IPS-15b (cell line): ENCODE data around the gene FAM217A.

ENCODE experiments used
- H3K27me3 ChIP-seq: one replicate; pipeline ENCODE4 v1.6.1; 2013; ENCODE audit warnings: low read length; ENCODE audit not compliant: control insufficient read depth, insufficient read depth
- H3K36me3 ChIP-seq: one replicate; pipeline ENCODE4 v1.6.1; 2013; ENCODE audit warnings: low read length; ENCODE audit not compliant: control insufficient read depth, insufficient read depth
- H3K4me1 ChIP-seq: one replicate; pipeline ENCODE4 v1.6.1; 2013; ENCODE audit warnings: mild to moderate bottlenecking, low read length; ENCODE audit not compliant: control insufficient read depth, insufficient read depth
- H3K4me3 ChIP-seq: one replicate; pipeline ENCODE4 v1.5.1; 2013; ENCODE audit warnings: low read depth, low read length
- H3K9ac ChIP-seq: one replicate; pipeline ENCODE4 v1.6.1; 2013; ENCODE audit warnings: low read depth, mild to moderate bottlenecking, low read length
- H3K9me3 ChIP-seq: one replicate; pipeline ENCODE4 v1.6.1; 2013; ENCODE audit warnings: mild to moderate bottlenecking, low read length; ENCODE audit not compliant: control insufficient read depth, insufficient read depth

The FAM217A gene

DNA sequence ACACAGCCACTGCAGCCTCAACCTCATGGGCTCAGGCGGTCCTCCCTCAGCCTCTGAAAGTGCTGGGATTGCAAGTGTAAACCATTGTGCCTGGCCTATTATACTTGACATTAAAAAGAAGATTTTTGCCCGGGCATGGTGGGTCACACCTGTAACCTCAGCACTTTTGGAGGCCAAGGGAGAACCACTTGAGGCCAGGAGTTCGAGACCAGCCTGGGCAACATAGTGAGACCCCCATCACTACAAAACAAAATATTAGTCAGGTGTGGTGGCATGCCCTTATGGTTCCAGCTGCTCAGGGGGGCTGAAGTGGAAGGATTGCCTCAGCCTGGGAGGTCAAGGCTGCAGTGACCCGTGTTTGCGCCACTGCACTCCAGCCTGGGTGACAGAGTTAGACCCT is 42.4 kb downstream of the FAM217A start:
- Histone ChIP-seq H3K9ac (no peak overlapping the region), H3K4me3 (no peak overlapping the region), H3K4me1 (no peaks in the 10 kb centered on the region), H3K27me3 (no peaks in the 10 kb centered on the region), H3K36me3 (peaks cover 12% of the 10 kb centered on the region), H3K9me3 (no peaks in the 10 kb centered on the region)

DNA sequence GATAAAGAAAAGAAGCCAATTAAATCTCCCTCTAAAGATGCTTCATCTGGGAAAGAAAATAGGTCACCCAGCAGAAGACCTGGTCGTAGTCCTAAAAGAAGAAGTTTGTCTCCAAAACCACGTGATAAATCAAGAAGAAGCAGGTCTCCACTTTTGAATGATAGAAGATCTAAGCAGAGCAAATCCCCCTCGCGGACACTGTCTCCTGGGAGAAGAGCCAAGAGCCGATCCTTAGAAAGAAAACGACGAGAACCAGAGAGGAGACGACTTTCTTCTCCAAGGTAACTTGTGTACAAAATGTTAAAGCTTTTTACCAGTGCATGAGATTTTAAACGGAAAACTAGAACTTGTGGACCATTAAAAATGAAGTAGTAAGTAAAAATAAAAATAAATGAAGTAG is 46.5 kb downstream of the FAM217A start:
- Histone ChIP-seq H3K9me3 (no peaks in the 10 kb centered on the region), H3K9ac (no peak overlapping the region)

DNA sequence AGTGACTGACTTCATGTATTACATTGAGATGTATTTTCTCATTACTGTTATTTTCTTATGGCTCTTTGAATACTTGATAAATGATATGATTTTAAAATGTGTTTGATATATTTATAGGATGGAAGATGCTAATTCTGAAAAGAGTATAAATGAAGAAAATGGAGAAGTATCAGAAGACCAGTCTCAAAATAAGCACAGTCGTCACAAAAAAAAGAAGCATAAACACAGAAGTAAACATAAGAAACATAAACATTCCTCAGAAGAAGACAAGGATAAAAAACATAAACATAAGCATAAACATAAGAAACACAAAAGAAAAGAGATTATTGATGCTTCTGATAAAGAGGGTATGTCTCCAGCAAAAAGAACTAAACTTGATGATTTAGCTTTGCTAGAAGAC is 47.5 kb downstream of the FAM217A start:
- H3K4me1 ChIP-seq, result no peaks in the 10 kb centered on the region
- H3K27me3 ChIP-seq, result no peaks in the 10 kb centered on the region
- no peaks in the 10 kb centered on the region for H3K9me3 ChIP-seq
- H3K36me3 ChIP-seq, result no peaks in the 10 kb centered on the region
- no peak overlapping the region for H3K4me3 ChIP-seq
- H3K9ac ChIP-seq, result no peak overlapping the region

More for the DNA sequence above, 46.5 kb downstream of the FAM217A start:
- Histone ChIP-seq H3K36me3 (no peaks in the 10 kb centered on the region), H3K4me1 (no peaks in the 10 kb centered on the region), H3K4me3 (no peak overlapping the region), H3K27me3 (no peaks in the 10 kb centered on the region)

DNA sequence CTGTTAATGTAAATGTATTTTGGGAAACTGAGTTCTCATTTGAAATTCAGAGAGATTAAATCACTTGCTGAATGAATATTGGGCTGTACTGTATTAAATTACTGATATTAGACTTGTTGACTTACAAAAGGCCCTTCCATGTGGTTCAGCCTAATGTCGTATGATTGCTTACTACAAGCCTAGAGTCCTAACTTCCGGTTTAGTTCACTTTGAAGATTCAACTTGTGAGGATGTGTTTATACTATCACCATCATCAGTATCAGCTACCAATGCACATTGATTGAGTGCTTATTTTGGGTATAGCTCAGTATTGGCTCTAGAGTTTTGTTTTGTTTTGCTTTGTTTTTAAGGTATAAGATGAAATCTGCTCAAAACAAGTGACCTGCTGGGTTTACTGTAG is 48.3 kb downstream of the FAM217A start:
- no peaks in the 10 kb centered on the region for H3K9me3 ChIP-seq
- no peak overlapping the region for H3K9ac ChIP-seq
- H3K4me1 ChIP-seq, result no peaks in the 10 kb centered on the region
- H3K27me3 ChIP-seq, result no peaks in the 10 kb centered on the region
- no peaks in the 10 kb centered on the region for H3K36me3 ChIP-seq
- H3K4me3 ChIP-seq, result no peak overlapping the region

DNA sequence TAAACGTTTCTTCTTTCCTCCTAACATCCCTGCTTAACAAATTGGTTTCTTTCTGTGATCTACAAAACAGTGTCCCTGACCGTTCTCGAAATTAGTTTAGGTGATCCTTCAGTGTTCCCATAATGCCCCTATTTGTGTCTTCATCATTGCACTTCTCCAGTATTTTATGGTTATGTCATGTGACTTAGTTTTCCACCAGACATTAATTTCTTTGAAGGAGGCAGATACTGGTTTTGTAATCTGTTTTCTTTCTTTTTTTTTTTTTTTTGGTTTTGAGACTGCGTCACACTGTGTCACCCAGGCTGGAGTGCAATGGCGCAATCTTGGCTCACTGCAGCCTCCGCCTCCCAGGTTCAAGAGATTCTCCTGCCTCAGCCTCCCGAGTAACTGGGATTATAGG is 49.2 kb downstream of the FAM217A start:
- no peaks in the 10 kb centered on the region for H3K27me3 ChIP-seq
- no peaks in the 10 kb centered on the region for H3K36me3 ChIP-seq
- no peak overlapping the region for H3K4me3 ChIP-seq
- H3K9ac ChIP-seq, result no peak overlapping the region
- peaks cover 3% of the 10 kb centered on the region for H3K4me1 ChIP-seq
- no peaks in the 10 kb centered on the region for H3K9me3 ChIP-seq

DNA sequence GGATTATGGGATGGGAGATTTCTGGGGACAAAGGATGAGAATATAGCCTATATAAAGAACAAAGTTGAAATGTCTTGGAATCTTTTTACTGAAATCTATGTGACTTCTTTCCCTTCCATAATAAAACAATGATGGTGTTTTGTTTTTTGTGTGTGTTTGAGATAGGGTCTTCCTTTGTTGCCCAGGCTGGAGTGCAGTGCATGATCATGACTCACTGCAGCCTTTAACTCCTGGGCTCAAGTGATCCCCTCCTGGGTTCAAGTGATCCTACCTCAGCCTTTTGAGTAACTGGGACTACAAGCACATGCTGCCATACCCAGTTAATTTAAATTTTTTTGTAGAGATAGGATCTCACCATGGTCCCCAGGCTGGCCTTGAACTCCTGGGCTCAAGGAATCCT is 50.9 kb downstream of the FAM217A start:
- Histone ChIP-seq H3K9me3 (no peaks in the 10 kb centered on the region), H3K4me3 (no peak overlapping the region), H3K27me3 (no peaks in the 10 kb centered on the region), H3K4me1 (peaks cover 3% of the 10 kb centered on the region), H3K36me3 (no peaks in the 10 kb centered on the region), H3K9ac (no peak overlapping the region)

DNA sequence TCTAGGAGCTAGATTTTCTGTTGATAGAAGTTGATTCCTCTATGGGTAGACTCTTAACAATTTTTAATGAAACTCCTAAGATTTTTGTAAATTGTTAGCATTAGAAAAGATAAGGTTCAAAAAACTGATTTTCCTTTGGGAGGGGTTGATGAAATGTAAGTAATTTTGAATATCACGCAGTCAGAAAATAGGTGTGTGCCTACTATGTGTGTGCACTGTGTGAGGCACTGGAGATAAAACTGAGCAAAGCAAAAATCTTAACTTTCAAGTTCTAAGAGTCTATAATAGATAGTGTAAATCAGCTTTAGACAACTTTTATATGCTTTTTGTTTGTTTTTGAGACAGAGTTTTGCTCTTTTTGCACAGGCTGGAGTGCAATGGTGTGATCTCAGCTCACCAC is 53.3 kb downstream of the FAM217A start:
- Histone ChIP-seq H3K9ac (no peak overlapping the region), H3K4me3 (no peak overlapping the region), H3K27me3 (no peaks in the 10 kb centered on the region), H3K36me3 (no peaks in the 10 kb centered on the region), H3K4me1 (peaks cover 9% of the 10 kb centered on the region), H3K9me3 (no peaks in the 10 kb centered on the region)

DNA sequence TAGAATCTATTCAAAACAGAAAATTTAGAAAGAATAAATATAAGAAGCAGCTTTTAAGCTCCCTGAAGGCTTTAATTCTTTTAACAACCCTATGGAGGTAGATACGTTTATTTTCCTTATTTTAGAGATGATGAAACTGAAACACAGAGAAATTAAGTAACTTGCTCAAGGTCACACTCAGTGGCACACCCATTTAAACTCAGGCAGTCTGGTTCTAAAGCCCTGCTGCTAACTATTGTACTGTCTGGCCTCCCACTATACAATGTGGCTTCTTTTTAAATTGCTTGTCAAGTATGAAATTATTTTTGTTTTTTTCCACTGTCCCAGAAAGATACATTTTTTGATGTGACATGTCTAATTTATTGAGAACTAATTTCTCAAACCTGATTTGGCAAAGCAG is 55.7 kb downstream of the FAM217A start:
- Histone ChIP-seq H3K27me3 (no peaks in the 10 kb centered on the region), H3K36me3 (no peaks in the 10 kb centered on the region), H3K9ac (no peak overlapping the region), H3K9me3 (no peaks in the 10 kb centered on the region), H3K4me3 (peak overlapping the region; percentile 77), H3K4me1 (peaks cover 15% of the 10 kb centered on the region)

DNA sequence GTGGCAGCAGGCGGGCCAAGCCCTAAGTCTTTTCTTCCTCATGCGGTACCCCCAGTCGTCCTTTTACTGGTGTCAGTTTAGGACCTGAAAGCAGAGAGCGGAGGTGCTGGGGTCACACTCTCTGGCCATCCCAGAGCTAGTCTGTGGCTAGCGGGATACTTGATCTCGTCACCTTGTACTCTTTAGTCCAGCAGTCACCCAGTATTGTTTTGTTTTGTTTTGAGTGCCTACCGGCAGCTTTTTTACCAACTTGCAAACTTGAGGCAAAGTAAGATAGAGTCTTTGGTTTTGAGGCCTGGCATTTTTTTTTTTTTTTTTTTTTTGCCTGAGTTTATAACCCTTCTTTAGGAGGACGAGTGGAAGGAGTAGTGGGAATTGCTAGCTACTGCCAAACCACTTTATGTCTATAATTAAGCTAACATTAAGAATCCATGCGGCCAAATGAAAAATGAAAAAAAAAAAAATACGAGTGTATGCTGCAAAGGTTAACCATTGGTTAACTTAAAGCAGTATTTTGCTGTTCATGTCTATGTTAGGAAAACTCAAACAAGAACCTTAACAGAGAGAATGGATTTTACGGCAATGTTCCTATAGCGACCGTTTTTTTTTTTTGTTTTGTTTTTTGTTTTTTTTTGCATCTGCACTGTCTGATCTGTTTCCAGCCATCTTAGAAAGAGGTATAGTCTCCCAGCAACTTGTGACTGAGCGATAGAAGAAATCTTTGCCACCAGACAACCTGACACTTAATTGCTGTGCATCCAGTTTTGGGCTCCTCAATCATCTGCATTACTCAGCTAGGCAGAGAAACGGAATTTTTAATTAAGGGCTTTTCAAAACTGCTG is 56.9 kb downstream of the FAM217A start:
- Histone ChIP-seq H3K4me1 (peaks cover 20% of the 10 kb centered on the region), H3K9ac (peak overlapping the region; percentile 98), H3K36me3 (no peaks in the 10 kb centered on the region), H3K9me3 (no peaks in the 10 kb centered on the region), H3K27me3 (no peaks in the 10 kb centered on the region), H3K4me3 (peak overlapping the region; percentile 77)

DNA sequence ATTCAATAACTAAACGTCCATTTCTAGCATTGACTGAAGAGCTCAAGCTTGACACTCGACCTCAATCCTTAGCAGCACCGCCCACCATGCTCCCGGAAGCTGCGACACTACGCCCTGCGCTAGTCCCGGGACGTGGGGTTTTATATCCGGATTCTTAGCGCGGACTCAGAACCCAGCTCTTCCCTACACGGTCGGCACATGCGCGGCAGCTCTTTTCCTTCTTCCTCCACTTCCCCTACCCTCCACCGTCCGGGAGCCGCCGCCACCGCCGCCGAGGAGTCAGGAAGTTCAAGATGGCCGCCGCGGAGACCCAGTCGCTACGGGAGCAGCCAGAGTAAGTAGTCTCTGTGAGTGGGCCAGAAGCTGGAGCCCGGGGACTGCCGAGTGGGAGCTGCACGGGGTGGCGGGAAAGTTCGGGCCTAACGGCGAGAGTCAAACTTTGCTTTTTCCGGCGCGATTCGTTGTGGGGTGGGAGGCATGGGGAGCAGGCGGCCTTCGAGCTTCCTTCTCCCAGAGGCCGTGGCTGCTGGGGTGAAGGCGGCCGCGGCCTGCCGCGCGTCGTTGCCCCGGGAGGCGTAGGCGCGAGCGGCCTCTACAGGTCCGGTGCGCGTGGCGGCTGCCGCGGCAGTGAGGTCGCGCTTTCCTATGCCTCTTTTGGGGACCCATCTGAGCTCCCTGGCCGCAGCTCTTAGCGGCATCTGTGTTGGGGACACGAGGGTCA is 57.6 kb downstream of the FAM217A start:
- peak overlapping the region; percentile 98 for H3K9ac ChIP-seq
- H3K9me3 ChIP-seq, result no peaks in the 10 kb centered on the region
- no peaks in the 10 kb centered on the region for H3K36me3 ChIP-seq
- no peaks in the 10 kb centered on the region for H3K27me3 ChIP-seq
- H3K4me1 ChIP-seq, result peaks cover 20% of the 10 kb centered on the region
- peak overlapping the region; percentile 77 for H3K4me3 ChIP-seq

DNA sequence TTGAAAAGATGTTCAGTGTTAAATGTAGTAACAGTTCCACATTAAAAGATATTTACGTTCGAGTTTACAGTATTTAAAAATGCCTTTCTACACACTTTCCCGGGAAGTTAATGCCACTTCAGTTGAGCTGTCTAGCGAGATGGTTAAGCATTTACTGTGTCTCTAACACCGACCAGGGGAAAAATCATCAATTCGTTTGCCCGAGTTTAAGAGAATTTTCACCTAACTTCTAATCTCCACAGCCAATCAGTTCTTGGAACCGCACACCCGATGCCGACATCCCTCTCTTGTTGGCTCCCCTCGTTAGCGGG is 58.2 kb downstream of the FAM217A start:
- Histone ChIP-seq H3K9me3 (no peaks in the 10 kb centered on the region), H3K4me3 (peak overlapping the region; percentile 77), H3K9ac (peak overlapping the region; percentile 76), H3K27me3 (no peaks in the 10 kb centered on the region), H3K4me1 (peaks cover 20% of the 10 kb centered on the region), H3K36me3 (no peaks in the 10 kb centered on the region)

DNA sequence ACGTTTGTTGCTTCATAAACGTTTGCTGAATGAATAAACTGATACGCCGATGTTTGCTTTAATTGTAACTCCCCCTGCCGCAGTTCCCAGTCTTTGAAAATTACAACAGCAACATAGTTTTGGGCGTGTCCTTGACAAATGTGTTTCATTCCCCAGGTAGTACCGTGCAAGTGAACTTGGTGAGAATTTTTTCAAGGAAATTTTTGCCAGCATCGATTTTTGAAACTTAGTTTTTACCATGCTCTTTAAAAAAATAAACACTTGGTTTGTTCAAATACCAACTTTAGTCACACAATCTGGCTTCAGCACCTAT is 60.1 kb downstream of the FAM217A start:
- Histone ChIP-seq H3K27me3 (no peaks in the 10 kb centered on the region), H3K4me3 (peak overlapping the region; percentile 83), H3K36me3 (no peaks in the 10 kb centered on the region), H3K4me1 (peaks cover 17% of the 10 kb centered on the region), H3K9ac (peak overlapping the region; percentile 47), H3K9me3 (no peaks in the 10 kb centered on the region)
